HEK293T (cell line): Measurements from ENCODE around the gene CEP63.

Experiments
- CTCF ChIA-PET: fragments of 350-600 bp; formaldehyde crosslinking; extraction: SDS; loops from one replicate; lab custom pipeline; 2021; ENCODE audit warnings: antibody characterized with exemption, inconsistent platforms; lab: Yijun Ruan, JAX
- POLR2A ChIA-PET: fragments of 350-600 bp; formaldehyde crosslinking; extraction: SDS; loops from one replicate; lab custom pipeline; 2020; ENCODE audit warnings: antibody characterized with exemption, inconsistent platforms; lab: Yijun Ruan, JAX
- DNase-seq: peaks from one replicate; pipeline ENCODE4 v3.0.0; 2012; ENCODE audit warnings: mixed read lengths; ENCODE audit errors: extremely low spot score
- ARNT ChIP-seq: fragments of 450-650 bp; IDR thresholded peaks from 2 replicates; pipeline ENCODE4 v1.6.1; 2017; ENCODE audit warnings: mild to moderate bottlenecking
- BHLHE40 ChIP-seq: fragments of 450-650 bp; IDR thresholded peaks from 2 replicates; pipeline ENCODE4 v1.6.1; 2016; ENCODE audit warnings: mild to moderate bottlenecking, moderate library complexity, borderline replicate concordance
- CTBP1 ChIP-seq: fragments of 450-650 bp; IDR thresholded peaks from 2 replicates; pipeline ENCODE4 v1.6.1; 2016; ENCODE audit warnings: borderline replicate concordance
- ELF4 ChIP-seq: fragments of 450-650 bp; IDR thresholded peaks from 2 replicates; pipeline ENCODE4 v1.6.1; 2017; ENCODE audit warnings: antibody characterized with exemption
- FOXA1 ChIP-seq: fragments of 450-650 bp; IDR thresholded peaks from 2 replicates; pipeline ENCODE4 v1.6.1; 2016; ENCODE audit warnings: mild to moderate bottlenecking
- FOXK2 ChIP-seq: fragments of 450-650 bp; IDR thresholded peaks from 2 replicates; pipeline ENCODE4 v1.6.1; 2016; ENCODE audit warnings: mild to moderate bottlenecking
- FOXM1 ChIP-seq: fragments of 450-650 bp; IDR thresholded peaks from 2 replicates; pipeline ENCODE4 v1.6.1; 2017; ENCODE audit warnings: mild to moderate bottlenecking, borderline replicate concordance
- HDGF ChIP-seq: fragments of 450-650 bp; IDR thresholded peaks from 2 replicates; pipeline ENCODE4 v1.6.1; 2017; ENCODE audit warnings: antibody characterized with exemption, borderline replicate concordance
- L3MBTL2 ChIP-seq: fragments of 450-650 bp; conservative IDR thresholded peaks from 2 replicates; pipeline ENCODE4 v1.6.1; 2016; ENCODE audit warnings: mild to moderate bottlenecking
- LEF1 ChIP-seq: fragments of 450-650 bp; IDR thresholded peaks from 2 replicates; pipeline ENCODE4 v1.6.1; 2017; ENCODE audit warnings: mild to moderate bottlenecking, borderline replicate concordance
- NFRKB ChIP-seq: fragments of 450-650 bp; IDR thresholded peaks from 2 replicates; pipeline ENCODE4 v1.6.1; 2016; ENCODE audit warnings: mild to moderate bottlenecking, moderate library complexity
- SP1 ChIP-seq: fragments of 450-650 bp; IDR thresholded peaks from 2 replicates; pipeline ENCODE4 v1.6.1; 2017
- SUZ12 ChIP-seq: fragments of 450-650 bp; IDR thresholded peaks from 2 replicates; pipeline ENCODE4 v1.6.1; 2016; ENCODE audit warnings: mild to moderate bottlenecking
- TARDBP ChIP-seq: fragments of 450-650 bp; IDR thresholded peaks from 2 replicates; pipeline ENCODE4 v1.6.1; 2016
- ZNF384 ChIP-seq: fragments of 450-650 bp; IDR thresholded peaks from 2 replicates; pipeline ENCODE4 v1.6.1; 2016
- TF ChIP-seq, protein P1 (sequence below): fragments of 450-650 bp; IDR thresholded peaks from 2 replicates; pipeline ENCODE4 v1.6.1; 2016

CEP63 gene

DNA sequence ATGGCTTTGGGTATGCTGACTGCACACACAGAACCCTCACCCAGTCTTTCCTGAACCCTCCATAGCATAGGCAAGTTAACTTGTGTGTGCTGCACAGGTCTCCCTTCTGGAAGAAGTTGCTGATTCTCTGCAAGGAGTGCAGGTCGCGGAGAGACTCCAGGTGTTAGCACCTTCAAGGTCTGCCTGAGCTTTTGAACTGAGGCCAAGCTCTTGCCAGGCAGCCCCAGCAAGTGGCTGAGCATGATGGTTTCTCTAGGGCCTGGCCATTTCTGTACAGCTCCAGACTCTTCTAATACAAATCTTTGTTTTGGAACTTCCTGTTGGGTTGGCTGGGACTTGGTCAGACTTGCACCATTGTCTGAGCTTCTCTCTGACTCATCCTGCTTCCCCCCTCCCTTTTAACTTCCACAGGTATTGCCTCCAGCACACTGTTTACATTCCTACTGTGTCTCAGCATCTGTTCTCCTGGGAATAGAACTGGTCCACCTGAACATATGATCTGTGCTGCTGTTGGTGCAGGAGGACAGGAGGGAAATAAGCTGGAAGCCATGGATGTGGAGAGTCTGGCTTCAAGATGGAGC, 111.6 kb downstream of the CEP63 start:
- no peak for DNase-seq
- POLR2A ChIA-PET: no interaction called here
- CTCF ChIA-PET: no interaction called here
- TF ChIP-seq, protein P1, sequence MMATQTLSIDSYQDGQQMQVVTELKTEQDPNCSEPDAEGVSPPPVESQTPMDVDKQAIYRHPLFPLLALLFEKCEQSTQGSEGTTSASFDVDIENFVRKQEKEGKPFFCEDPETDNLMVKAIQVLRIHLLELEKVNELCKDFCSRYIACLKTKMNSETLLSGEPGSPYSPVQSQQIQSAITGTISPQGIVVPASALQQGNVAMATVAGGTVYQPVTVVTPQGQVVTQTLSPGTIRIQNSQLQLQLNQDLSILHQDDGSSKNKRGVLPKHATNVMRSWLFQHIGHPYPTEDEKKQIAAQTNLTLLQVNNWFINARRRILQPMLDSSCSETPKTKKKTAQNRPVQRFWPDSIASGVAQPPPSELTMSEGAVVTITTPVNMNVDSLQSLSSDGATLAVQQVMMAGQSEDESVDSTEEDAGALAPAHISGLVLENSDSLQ: no peak
- no peak for TF ChIP-seq L3MBTL2
- no peak for TF ChIP-seq SP1
- no peak for TF ChIP-seq LEF1

DNA sequence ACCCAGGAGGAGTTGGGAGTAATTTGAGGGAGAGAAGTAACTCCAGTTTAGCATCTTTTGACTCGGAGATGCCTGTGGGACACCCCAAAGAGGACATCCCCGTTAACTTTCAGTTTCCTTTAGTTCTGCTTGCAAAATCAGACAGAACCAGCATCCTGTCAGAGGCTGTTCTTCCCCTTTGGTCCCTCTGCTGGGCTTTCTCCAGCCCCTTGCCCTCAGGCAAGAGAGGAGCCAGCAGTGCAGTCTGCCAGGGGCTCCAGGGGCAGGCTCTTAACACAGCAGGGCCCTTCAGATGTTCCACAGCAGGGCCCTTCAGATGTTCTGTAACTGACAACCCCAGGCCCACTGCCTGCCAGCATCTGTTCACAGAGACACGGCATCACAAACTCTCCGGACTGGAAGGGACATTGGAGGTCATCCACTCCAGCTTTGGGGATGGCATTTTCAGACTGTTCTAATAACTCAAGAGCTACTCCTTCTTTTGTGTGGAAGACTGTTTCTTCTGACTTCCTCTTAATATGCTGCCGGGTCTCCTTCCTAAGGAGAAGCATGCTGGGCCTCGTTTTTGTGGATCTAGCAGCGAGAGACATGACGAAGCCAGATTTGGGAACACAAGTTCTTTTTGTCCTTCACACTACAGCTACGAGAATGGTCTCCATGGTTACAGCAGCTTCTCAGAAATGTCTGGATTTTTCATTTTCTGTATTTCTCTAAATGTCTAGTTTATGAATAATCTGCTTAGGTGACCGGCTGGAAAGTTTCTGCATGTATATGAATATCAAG, 113.1 kb downstream of the CEP63 start:
- TF ChIP-seq SP1: no peak
- no peak for TF ChIP-seq ZNF384
- TF ChIP-seq, protein P1: no peak
- no peak for TF ChIP-seq NFRKB
- no peak for TF ChIP-seq L3MBTL2
- no peak for TF ChIP-seq CTBP1
- no peak for TF ChIP-seq SUZ12
- TF ChIP-seq HDGF: no peak
- TF ChIP-seq LEF1: no peak
- DNase-seq: no peak
- ChIA-PET CTCF (interaction anchor here (1.8 kb wide), 1 partner anchor 196 kb away, joined by 5 read pairs; the partner anchor contains the start of gene EPHB1), POLR2A (no interaction called here)

DNA sequence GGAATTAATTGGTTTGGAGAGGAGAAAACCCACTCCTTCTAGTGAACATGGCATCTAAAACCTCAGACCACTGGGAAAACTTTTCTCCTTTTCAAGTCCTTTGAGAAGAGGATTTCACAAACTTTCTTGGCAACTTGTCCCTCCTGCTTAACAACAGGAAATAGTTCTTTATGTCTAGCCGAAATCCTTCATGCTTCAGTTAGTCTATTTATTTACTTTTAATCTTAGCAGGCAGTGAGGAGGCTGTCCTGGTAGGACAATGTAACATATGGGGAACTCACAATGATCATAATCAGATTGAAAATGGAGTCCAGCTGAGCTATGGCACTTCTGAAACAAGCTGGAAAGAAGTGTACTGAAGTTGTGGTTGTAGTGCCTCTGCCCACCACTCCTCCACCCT, 114.3 kb downstream of the CEP63 start:
- TF ChIP-seq ELF4 (no peak), FOXM1 (no peak), HDGF (no peak), BHLHE40 (no peak), NFRKB (no peak), FOXA1 (no peak), ZNF384 (no peak), L3MBTL2 (no peak), SP1 (no peak), SUZ12 (no peak)
- ChIA-PET POLR2A (no interaction called here), CTCF (interaction anchor here (0.6 to 1.8 kb wide), 5 partner anchors 16 to 902 kb away, joined by 3 to 5 read pairs (median 3); partner anchors contain the start of gene EPHB1)
- DNase-seq: no peak

DNA sequence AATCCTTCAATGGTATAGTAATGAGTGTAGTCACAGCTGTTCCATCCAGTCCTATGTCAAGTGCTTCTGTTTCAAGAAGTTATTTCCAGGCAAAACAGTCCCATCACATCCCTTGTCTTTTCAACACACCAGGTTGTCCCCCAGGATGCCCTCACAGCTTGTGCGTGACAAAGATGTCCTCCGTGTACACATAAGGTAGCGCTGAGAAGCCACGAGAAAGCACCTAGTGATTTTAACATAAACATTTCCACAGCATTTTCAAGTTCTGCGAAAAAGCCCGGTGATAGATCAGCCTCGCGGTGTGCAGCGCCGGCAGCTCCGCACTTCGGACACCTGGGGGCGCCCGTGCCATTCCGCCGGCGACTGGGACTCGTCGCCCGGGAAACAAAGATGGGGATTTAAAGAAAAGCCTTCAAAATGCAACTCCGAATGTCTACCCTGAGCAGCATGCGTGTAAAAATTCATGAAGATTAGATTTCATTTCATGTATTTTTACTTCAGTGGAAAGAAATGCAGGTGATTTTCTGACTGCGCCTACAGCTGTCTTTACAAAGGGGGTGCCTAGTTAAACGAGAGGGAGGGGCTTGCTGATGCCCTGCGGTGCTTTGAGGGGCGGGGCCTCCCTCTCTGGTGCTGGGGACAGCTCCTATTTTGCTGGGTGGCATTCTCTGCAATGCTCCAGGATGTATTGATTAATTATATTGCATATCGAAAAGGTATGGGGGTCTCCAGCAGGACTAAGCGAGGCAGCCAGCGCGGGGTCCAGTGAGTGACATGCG, 115.0 kb downstream of the CEP63 start:
- POLR2A ChIA-PET: no interaction called here
- DNase-seq: peak; percentile 85
- CTCF ChIA-PET: interaction anchor here (0.6 to 1.8 kb wide), 7 partner anchors 8 to 901 kb away, joined by 3 to 5 read pairs (median 3); partner anchors contain the start of gene EPHB1
- TF ChIP-seq NFRKB (no peak), TARDBP (no peak), FOXM1 (no peak), ZNF384 (no peak), L3MBTL2 (no peak), SP1 (no peak), FOXA1 (no peak), FOXK2 (no peak), LEF1 (no peak)
- TF ChIP-seq, protein P1: no peak

DNA sequence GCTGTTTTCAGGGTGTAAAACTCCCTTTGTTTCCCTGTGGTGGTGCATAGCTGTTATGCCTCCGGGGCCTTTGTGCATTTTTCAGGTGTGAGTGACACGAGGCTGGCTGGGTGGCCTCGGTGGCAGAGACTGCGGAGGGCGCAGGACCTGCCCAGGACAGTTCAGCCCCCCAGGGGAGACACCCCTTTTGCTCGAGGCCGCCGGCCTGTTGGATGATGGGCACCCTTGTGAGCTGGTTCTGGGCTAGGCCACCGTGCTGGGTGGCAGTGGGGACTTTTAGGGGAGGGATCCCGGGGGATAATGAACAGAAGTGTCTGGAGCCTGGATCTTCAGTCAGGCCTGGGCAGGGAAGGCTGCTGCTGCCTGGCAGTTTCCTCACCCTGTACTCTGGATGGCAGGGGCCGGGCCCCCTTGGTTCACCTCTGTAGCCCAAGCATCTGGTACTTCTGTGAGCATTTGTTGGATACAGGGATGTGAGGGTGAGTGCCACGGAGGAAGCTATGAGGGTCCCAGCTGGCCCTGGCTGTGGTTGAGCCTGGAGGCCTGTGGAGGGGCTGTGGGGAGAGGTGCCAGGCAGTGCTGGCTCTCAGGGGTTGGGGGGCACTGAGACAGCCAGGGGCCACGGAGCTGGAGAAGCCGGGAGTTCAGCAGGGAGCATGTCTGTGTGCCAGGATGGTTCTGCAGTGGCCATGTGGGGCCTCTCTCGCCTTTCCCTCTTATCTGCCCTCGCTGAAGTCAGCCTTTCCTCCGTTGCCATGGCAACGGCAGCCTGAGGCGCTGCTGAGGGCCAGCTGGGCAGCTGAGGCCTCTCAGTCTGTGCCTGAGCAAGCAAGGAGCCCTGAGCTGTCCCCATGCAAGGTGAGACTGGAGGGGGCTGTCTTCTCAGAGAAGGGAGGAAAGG, 115.9 kb downstream of the CEP63 start:
- peak; percentile 38 for DNase-seq
- TF ChIP-seq ARNT (no peak), TARDBP (no peak), NFRKB (no peak), FOXA1 (no peak), BHLHE40 (no peak), LEF1 (no peak), ELF4 (no peak), FOXM1 (no peak), FOXK2 (no peak), SUZ12 (no peak), HDGF (no peak), CTBP1 (no peak), ZNF384 (no peak), L3MBTL2 (no peak), SP1 (no peak)
- TF ChIP-seq, protein P1: no peak
- ChIA-PET CTCF (interaction anchor here (0.5 to 1.2 kb wide), 5 partner anchors 9 to 1149 kb away, joined by 3 to 4 read pairs (median 3); no protein-coding TSS in a partner anchor), POLR2A (no interaction called here)
